ENCODE data around the gene BCAS3. TPM values are rescaled to one million over a fixed set of nuclear protein-coding genes. Genes with fewer than 3 reads are reported as not detected.

The BCAS3 gene
- 10 to 100 TPM; 21.7 to 42.2 (median 23.0) TPM for total RNA-seq

DNA sequence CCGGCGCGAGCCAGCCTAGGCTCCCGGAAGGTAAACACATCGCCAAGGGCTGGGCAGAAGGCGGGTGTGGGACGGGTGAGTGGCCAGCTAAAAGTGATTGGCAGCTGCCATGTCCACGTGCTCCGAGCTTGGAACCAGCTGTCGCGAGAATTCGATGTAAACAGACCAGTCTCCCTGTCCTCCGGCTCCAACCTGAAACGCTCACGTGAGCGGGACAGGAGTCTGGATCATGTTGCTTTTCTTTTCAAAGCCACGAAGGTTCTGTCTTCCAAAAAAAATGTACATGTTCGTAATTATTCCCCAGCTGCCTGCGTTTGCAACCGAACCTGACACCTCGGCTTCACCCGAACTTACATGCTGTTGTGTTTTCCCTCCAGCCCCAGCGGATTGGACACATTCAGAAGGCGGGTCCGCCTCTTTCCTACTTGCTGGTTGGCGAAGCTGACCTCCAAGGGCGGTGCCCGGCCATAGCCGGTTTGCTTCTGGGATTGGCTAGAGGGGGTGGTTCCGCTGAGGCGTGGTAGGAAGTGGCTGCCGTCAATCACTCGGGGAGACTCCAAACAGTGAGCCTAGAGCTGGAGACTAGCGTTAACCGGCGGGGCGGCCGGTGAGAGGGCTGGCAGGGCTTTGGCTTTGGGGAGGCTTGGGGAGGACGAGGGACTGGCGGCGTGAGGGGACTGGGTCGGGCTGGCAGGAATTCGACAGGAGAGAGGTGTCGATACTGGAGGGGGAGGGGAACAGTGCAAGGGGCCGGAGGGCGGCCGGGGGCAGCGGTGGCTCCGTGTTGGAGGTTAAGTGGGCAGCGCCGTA lies at the start of gene BCAS3:
Gene BCAS3 (plus strand): TSS at position 544 of the 810 bp plus-strand sequence.
- peak; percentile 9 for TF ChIP-seq CTCF (IDR thresholded peaks at IDR 0.05; ENCODE audit: low read depth)

- no peak for TF ChIP-seq CTCF (IDR thresholded peaks at IDR 0.05; ENCODE audit: low read depth)
Observed at GRCh38 chr17:60628252-60628889, 49.3 kb upstream of the BCAS3 start.

- TF ChIP-seq CTCF (IDR thresholded peaks at IDR 0.05; ENCODE audit: low read depth) = no peak
Observed at GRCh38 chr17:60629120-60629519, 48.5 kb upstream of the BCAS3 start.

- no peak for TF ChIP-seq CTCF (IDR thresholded peaks at IDR 0.05; ENCODE audit: low read depth)
Observed at GRCh38 chr17:60630352-60630751, 47.3 kb upstream of the BCAS3 start.

DNA sequence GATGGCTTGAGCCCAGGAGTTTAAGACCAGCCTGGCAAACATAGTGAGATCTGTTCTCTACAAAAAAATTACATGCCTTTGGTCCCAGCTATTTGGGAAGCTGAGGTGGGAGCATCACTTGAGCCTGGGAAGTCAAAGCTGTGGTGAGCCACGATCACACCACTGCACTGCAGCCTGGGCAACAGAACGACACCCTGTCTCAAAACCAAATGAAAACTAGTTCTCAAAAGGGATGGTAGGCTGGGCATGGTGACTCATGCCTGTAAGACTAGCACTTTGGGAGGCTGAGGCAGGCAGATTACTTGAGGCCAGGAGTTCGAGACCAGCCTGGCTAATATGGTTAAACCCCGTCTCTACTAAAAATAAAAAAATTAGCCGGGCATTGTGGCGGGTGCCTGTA lies 46.5 kb upstream of the BCAS3 start:
- TF ChIP-seq CTCF (IDR thresholded peaks at IDR 0.05; ENCODE audit: low read depth) = no peak

- no peak for TF ChIP-seq CTCF (IDR thresholded peaks at IDR 0.05; ENCODE audit: low read depth)
Observed at GRCh38 chr17:60637683-60638082, 40.0 kb upstream of the BCAS3 start.

- TF ChIP-seq CTCF (IDR thresholded peaks at IDR 0.05; ENCODE audit: low read depth) = no peak
Observed at GRCh38 chr17:60639019-60639330, 38.7 kb upstream of the BCAS3 start.
